HG02763 (cell line): ENCODE results near the gene PCYT1A.
A peak's percentile ranks its signal among the peaks of the same experiment; 100 is the strongest.
"Not testable (repeated sequence)": the region's sequence is repeated elsewhere in the genome, so short reads cannot be mapped to it uniquely, and the experiment has no call there.

Experiments
- ATAC-seq: cut with Tn5 transposase; IDR thresholded peaks from one replicate; pipeline ENCODE4 v1.9.1; 2021; ENCODE audit warnings: mild to moderate bottlenecking, moderate library complexity; ENCODE audit not compliant: unreplicated experiment

The PCYT1A gene

DNA sequence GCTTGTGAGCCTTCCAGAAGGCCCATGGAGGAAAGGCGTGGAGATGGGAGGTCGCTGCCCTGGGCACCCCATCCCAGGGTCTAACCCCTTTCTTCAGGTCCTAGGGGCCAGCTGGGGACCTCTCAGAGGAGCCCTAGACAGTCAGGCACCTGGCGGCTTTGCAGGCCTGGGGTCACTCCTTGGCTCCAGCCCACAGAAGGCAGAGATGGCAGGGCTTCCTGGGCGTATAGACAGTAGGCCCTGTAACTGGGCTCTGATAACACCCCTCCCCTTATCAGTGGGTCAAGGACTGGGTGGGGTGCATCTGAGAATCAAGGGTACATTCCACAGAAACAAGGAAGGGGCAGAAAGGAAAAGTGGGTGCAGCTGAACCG, 93.0 kb downstream of the PCYT1A start:
- ATAC-seq: no peak

DNA sequence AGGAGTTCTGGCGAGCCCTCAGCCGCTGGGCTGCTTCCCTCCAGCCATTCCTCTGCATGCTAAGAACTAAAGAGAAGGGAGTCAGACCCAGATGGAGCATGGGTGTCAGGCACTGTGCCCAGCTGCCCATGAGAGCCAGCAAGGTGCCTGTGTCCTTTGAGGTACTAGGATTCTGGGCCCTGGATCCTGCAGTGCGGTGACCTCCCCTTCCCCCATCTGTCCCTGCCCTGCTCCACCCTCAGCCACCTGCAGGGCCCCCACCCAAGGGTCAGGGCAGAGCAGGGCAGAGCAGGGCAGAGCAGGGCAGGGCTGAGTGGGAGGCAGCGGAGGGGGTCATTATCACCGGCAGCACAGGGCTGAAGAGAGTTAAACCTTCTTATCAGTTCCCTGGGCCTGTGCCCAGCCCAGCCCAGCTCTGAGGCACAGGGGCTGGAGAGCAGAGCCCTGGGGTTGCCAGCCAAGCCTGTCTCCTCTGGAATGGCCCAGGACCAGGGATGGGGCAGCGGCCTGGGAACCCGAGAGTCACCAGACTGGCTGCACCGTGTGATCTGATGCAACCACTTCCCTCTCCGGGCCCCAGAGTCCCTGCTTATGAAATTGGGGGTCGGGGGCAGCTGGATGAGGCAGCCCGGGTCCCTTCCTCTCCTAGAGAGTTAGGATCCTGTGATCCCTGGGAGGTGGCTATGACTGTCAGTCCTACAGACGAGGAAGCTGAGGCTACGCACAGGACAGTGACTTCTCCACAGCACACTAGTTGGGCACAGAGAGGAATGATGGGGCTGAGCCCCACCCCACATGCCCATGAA, 93.6 kb downstream of the PCYT1A start:
- no peak for ATAC-seq

DNA sequence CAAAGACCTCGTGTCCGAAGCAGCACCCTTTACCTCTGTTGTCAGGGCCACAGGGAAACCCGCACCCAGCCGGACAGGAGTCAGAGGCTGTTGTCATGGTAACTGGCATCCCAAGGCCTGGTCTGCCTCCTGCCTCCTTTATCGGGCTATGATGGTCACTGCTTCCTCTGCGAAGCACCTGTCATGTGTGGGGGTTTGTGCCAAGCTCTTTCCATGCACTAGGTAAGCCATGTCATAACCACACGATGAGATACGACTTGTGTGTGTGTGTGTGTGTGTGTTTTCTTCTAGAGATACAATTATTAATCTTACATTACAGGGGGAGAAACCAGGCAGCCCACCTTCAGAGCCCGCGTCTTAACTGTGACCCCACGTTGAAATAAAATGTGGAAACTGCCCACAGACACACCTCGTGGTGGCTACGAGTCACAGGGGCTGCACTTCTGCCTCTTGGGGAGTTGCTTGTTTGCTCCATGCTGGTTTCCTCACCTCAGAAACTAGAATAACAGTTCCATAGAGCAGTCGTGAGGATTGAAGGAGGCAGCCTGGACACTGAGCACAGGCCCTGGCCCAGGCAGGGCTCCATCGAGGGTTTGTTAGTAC, 94.3 kb downstream of the PCYT1A start:
- no peak for ATAC-seq

DNA sequence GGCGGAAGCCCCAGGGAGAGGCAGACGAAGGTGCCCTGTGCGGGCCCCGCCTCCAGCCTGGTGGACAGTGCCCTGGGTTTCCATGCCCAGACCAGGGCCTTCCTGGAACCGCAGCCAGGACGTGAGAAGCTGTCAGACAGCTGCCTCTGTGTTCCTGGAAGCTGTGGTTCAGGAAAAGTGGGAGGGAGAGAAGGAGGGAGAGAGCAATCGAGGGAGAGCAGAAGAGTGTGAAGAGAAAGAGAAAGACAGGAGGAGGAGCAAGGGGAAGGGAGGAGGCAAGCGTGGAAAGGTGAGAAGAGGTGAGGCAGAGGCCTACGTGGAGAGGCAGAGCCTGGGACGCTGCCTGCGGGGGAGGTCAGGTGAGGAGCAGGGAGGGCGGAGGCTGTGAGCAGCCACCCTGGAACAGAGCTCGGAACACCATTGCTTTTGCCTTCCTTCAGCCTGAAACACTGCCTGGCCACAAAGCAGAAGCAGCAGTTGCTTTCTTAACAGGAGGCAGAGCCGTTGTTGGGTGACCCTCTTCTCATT, 94.9 kb downstream of the PCYT1A start:
- ATAC-seq: no peak

DNA sequence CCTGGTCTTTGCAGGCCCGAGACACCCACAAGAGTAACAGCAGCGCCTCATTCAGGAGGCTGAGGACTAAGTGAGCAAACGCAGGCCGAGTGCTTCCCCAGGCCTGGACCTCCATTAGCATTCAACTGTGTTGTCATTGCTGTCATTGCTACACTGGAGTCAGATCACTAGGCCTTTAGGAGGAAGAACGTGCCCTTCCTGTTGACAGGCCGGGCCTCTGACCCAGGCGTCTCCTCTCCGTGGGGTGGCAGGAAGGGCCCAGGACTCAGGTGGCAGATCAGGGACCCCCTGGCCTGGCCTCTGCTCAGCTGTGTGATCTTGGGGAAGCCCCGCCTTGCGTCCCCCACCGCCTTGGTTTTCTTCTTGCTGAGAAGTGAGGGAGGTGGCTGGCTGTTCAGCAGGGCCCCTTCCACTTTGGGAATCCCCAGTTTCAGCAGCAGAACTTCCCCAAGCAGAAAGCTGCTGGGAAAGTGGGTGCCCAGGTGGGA, 95.4 kb downstream of the PCYT1A start:
- ATAC-seq: no peak

DNA sequence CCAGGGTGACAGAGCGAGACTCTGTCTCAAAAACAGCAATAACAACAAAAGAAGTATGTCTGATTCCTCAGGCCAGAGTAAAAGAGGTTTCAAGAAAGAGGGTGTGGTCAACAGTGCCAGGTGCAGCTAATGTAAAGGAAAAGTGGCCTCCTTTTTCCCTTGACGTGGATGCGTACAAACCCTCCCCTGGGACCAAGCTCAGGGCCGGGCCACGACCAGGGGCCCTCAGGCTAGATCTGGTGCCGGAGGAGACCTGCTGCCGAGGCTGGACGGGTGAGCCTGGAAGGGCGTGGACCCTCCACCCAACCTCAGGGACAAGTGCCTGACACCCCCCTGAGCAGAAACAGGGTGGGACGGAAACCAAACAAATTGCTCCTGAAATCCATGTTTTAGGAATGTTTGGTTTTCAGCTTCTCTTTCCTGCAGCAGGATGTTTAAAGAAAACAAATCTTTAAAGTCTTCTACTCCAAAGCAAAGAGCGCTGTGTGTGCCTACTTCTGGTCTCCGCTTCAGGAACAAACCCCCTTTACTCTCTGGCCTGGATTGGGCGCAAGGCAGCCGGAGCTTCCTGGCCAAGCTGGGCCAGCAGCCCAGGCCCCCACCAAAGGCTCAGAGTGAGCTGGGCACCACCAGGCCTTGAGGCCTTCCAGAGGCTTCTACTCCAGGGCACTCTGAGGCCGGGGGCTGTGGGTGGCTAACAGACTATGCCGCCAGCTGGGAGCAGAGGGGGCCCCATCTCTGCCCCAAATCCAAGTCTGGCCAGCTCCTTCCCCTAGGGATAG, 97.8 kb downstream of the PCYT1A start:
- no peak for ATAC-seq

DNA sequence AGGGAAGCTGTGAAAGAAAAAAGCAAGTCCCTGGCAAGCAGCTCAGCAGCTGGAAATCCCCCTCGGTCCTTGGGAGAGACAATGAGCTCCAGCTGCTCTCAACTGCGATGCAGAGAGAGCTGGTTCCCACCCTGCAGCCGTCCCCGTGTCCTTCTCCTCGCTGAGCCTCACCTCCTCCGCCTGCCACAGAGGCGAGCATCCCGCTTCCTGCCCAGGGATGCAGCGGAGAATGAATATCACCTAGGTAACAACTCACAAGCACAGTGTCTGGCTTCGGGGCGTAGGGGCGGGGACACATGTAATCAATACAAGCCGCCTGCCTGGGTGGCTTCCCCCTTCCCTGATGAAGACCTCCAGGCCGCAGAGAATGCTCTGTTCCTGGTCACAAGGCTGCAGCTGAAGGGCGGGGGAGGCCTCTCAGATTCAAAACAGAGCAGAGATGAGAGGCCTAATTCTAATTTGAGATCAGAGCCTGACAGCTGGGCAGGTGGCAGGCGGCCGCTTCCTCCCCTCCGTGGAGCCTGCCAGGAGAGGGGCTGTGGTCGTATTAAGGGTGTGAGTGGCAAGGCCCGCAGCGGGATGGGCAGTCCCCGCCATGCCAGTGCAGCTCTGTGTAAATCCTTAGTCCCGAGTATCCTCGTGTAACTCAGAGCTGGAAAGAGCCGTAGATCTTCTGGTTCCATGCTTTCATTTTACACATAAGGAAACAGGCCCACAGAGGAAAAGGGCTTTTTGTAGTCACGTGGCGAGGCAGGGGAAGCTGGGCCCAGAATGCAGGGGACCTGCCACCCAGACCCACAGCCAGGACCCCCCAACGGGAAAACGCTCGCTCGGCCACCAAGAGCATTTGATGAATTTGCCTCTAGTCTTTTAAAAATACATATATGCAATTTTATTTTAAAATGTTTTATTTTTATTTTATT, 100.6 kb downstream of the PCYT1A start:
- peak; percentile 37 for ATAC-seq

DNA sequence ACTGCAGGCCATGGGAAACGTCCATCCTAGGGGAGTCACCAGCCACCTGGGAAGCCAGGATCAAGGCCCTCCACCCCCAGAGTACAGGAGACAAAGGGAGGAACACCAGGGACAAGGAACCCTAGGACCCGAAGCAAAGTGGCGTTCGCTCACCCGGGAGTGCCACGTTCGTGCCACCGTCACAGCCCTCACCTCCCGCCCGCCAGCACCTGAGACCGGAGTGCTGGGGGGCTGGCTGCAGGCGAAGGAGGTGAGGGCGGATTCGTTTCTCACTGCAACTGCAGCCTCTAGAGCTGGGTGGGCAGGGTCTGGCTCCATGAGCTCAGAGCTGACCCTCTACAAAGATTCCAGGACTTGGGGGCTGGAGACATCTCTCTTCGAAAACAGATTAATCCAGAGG, 102.6 kb downstream of the PCYT1A start:
- no peak for ATAC-seq

DNA sequence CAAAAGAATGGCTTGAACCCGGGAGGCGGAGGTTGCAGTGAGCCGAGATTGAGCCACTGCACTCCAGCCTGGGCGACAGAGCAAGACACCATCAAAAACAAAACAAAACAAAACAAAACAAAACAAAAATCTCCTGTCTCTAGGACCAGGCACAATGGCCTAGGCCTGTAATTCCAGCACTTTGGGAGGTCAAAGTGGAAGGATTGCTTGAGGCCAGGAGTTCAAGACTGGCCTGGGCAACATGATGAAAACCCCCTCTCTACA, 103.4 kb downstream of the PCYT1A start:
- ATAC-seq: not testable (repeated sequence)

DNA sequence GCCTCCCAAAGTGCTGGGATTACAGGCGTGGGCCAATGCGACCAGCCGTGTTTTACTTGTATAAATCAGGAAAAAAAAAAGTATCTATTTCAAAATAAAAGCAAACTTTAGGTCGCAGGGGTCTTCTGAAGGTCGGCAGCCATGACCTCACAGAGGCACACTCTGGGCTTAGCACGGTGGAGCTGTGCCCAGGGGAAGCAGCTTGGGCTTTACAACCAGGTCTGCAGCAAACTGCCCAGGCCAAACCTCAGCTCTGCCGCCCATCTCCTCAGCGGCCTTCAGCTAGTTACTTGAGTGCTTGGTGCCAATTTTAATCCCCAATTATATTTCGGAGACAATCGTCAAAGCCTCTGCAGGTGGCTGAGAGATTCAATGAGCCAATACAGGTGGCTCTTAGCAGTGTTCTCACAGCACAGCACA, 106.4 kb downstream of the PCYT1A start:
- ATAC-seq: no peak

DNA sequence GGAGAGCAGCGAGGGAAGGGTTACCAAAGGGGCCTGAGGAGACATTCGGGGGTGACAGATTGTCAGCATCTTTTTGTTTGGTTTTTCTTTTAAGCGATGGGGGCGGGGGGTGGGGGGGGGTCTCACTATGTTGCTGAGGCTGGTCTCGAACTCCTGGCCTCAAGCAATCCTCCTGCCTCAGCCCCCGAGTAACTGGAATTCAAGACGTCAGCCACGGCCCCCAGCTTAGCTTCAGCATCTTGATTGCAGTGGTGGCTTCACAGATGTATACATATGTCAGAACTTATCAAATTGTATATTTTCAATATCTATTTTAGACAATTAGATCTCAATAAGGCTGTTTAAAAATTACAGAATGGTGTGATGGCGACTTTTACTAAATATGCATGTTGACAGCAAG, 107.2 kb downstream of the PCYT1A start:
- no peak for ATAC-seq
